IPS DF 6.9 (cell line): Measurements from ENCODE around the gene HOXD1.

ENCODE experiments used
- DNase-seq: peaks from one replicate; pipeline ENCODE4 v3.0.0-alpha.2; 2013; ENCODE audit warnings: low read depth, low spot score
- H3K27ac ChIP-seq: one replicate; pipeline ENCODE4 v1.5.1; 2013; ENCODE audit warnings: low read length, control low read depth
- H3K27me3 ChIP-seq: 2 replicates; pipeline ENCODE4 v1.6.1; 2013; ENCODE audit warnings: mild to moderate bottlenecking, low read length; ENCODE audit not compliant: control insufficient read depth, insufficient read depth
- H3K36me3 ChIP-seq: 2 replicates; pipeline ENCODE4 v1.6.1; 2013; ENCODE audit warnings: low read length; ENCODE audit not compliant: control insufficient read depth, insufficient read depth
- H3K4me1 ChIP-seq: 2 replicates; pipeline ENCODE4 v1.6.1; 2013; ENCODE audit warnings: low read length; ENCODE audit not compliant: control insufficient read depth, insufficient read depth
- H3K4me3 ChIP-seq: 2 replicates; pipeline ENCODE4 v1.5.1; 2013; ENCODE audit warnings: mild to moderate bottlenecking, low read length
- H3K9me3 ChIP-seq: 2 replicates; pipeline ENCODE4 v1.6.1; 2013; ENCODE audit warnings: low read length, inconsistent platforms; ENCODE audit not compliant: control insufficient read depth, insufficient read depth
- WGBS: extraction: QIAGEN DNeasy Blood & Tissue Kit; methylation state at CpG from one replicate; pipeline ENCODE4 v1.1.7; 2013; ENCODE audit warnings: mixed read lengths, missing lambda C conversion rate; ENCODE audit not compliant: insufficient read length, insufficient coverage; 5-methylcytosine and 5-hydroxymethylcytosine counted together

The HOXD1 gene

GRCh38 chr2:176213406-176213805 lies 24.9 kb downstream of the HOXD1 start:
- no CpG with 5 or more reads among the region's 1 CpG for WGBS
- H3K4me1 ChIP-seq = no peaks in the 10 kb centered on the region
- DNase-seq = no peak
- H3K27ac ChIP-seq = no peak overlapping the region
- no peaks in the 10 kb centered on the region for H3K9me3 ChIP-seq
- no peak overlapping the region for H3K4me3 ChIP-seq
- H3K27me3 ChIP-seq = no peaks in the 10 kb centered on the region
- H3K36me3 ChIP-seq = no peaks in the 10 kb centered on the region

GRCh38 chr2:176227874-176228273 lies 39.4 kb downstream of the HOXD1 start:
- Histone ChIP-seq H3K36me3 (no peaks in the 10 kb centered on the region), H3K4me1 (no peaks in the 10 kb centered on the region; the same call in 1 of the 2 replicates), H3K27me3 (no peaks in the 10 kb centered on the region), H3K4me3 (no peak overlapping the region), H3K9me3 (no peaks in the 10 kb centered on the region), H3K27ac (no peak overlapping the region)
- DNase-seq = no peak
- WGBS = no CpG with 5 or more reads among the region's 2 CpGs

GRCh38 chr2:176234156-176234555 lies 45.7 kb downstream of the HOXD1 start:
- no peaks in the 10 kb centered on the region for H3K36me3 ChIP-seq
- H3K4me1 ChIP-seq = no peaks in the 10 kb centered on the region; the same call in 1 of the 2 replicates
- H3K27me3 ChIP-seq = no peaks in the 10 kb centered on the region
- WGBS = no CpG with 5 or more reads among the region's 2 CpGs
- no peak for DNase-seq
- H3K27ac ChIP-seq = no peak overlapping the region
- H3K4me3 ChIP-seq = no peak overlapping the region
- H3K9me3 ChIP-seq = no peaks in the 10 kb centered on the region

GRCh38 chr2:176234940-176235339 lies 46.5 kb downstream of the HOXD1 start:
- no peak for DNase-seq
- no peaks in the 10 kb centered on the region for H3K27me3 ChIP-seq
- H3K9me3 ChIP-seq = no peaks in the 10 kb centered on the region
- no CpG with 5 or more reads among the region's 1 CpG for WGBS
- no peak overlapping the region for H3K4me3 ChIP-seq
- H3K4me1 ChIP-seq = no peaks in the 10 kb centered on the region; the same call in 1 of the 2 replicates
- no peak overlapping the region for H3K27ac ChIP-seq
- H3K36me3 ChIP-seq = no peaks in the 10 kb centered on the region

- H3K4me1 ChIP-seq = no peaks in the 10 kb centered on the region
- H3K4me3 ChIP-seq = no peak overlapping the region
- no peaks in the 10 kb centered on the region for H3K27me3 ChIP-seq
- H3K9me3 ChIP-seq = no peaks in the 10 kb centered on the region
- no peak for DNase-seq
- H3K36me3 ChIP-seq = no peaks in the 10 kb centered on the region
- H3K27ac ChIP-seq = no peak overlapping the region
- WGBS = no CpG with 5 or more reads among the region's 4 CpGs
Observed at GRCh38 chr2:176237456-176237855, 49.0 kb downstream of the HOXD1 start.

GRCh38 chr2:176239031-176239430 lies 50.6 kb downstream of the HOXD1 start:
- no peaks in the 10 kb centered on the region for H3K27me3 ChIP-seq
- no peak overlapping the region for H3K27ac ChIP-seq
- H3K36me3 ChIP-seq = no peaks in the 10 kb centered on the region
- no peak overlapping the region for H3K4me3 ChIP-seq
- no CpG with 5 or more reads among the region's 4 CpGs for WGBS
- H3K4me1 ChIP-seq = no peaks in the 10 kb centered on the region
- DNase-seq = no peak
- no peaks in the 10 kb centered on the region for H3K9me3 ChIP-seq

GRCh38 chr2:176240301-176240700 lies 51.8 kb downstream of the HOXD1 start:
- no peaks in the 10 kb centered on the region for H3K36me3 ChIP-seq
- H3K4me3 ChIP-seq = no peak overlapping the region
- WGBS = no CpG with 5 or more reads among the region's 1 CpG
- H3K27me3 ChIP-seq = no peaks in the 10 kb centered on the region
- H3K4me1 ChIP-seq = no peaks in the 10 kb centered on the region
- no peak overlapping the region for H3K27ac ChIP-seq
- DNase-seq = no peak
- no peaks in the 10 kb centered on the region for H3K9me3 ChIP-seq
